Measurements from ENCODE around the gene MRFAP1.
A peak's percentile ranks its signal among the peaks of the same experiment; 100 is the strongest.
"Not testable (repeated sequence)": the region's sequence is repeated elsewhere in the genome, so short reads cannot be mapped to it uniquely, and the experiment has no call there.

MRFAP1 gene

GRCh38 chr4:6641164-6641970 is 882 bp downstream of the MRFAP1 start:
- ATAC-seq = peak; percentile 52 to 56

GRCh38 chr4:6641971-6642320 is 1.5 kb downstream of the MRFAP1 start:
- no peak for ATAC-seq

- ATAC-seq = no peak
These were observed 2.8 kb downstream of the MRFAP1 start for GRCh38 chr4:6643141-6643847.

- ATAC-seq = no peak
These were observed 4.5 kb downstream of the MRFAP1 start for GRCh38 chr4:6644792-6645530.

- ATAC-seq = no peak
These were observed 6.7 kb downstream of the MRFAP1 start for GRCh38 chr4:6647169-6647568.

GRCh38 chr4:6647582-6648230 is 7.2 kb downstream of the MRFAP1 start:
- ATAC-seq = no peak

GRCh38 chr4:6649216-6649615 is 8.7 kb downstream of the MRFAP1 start:
- no peak for ATAC-seq

- not testable (repeated sequence) for ATAC-seq
These were observed 13.7 kb downstream of the MRFAP1 start for GRCh38 chr4:6654211-6654610.

GRCh38 chr4:6655291-6655690 is 14.8 kb downstream of the MRFAP1 start:
- ATAC-seq = not testable (repeated sequence)

GRCh38 chr4:6655924-6656323 is 15.4 kb downstream of the MRFAP1 start:
- ATAC-seq = no peak

- no peak for ATAC-seq
These were observed 17.0 kb downstream of the MRFAP1 start for GRCh38 chr4:6657242-6658208.

GRCh38 chr4:6658209-6658595 is 17.7 kb downstream of the MRFAP1 start:
- ATAC-seq = no peak

- peak; percentile 88 to 89 for ATAC-seq
These were observed 18.2 kb downstream of the MRFAP1 start for GRCh38 chr4:6658597-6659075.

GRCh38 chr4:6659897-6660296 is 19.4 kb downstream of the MRFAP1 start:
- no peak for ATAC-seq

- no peak for ATAC-seq
These were observed 19.9 kb downstream of the MRFAP1 start for GRCh38 chr4:6660430-6660829.

- no peak for ATAC-seq
These were observed 22.1 kb downstream of the MRFAP1 start for GRCh38 chr4:6662591-6662990.

- no peak for ATAC-seq
These were observed 23.3 kb downstream of the MRFAP1 start for GRCh38 chr4:6663596-6664393.

- ATAC-seq = no peak
These were observed 24.8 kb downstream of the MRFAP1 start for GRCh38 chr4:6665320-6665654.

- no peak for ATAC-seq
These were observed 27.9 kb downstream of the MRFAP1 start for GRCh38 chr4:6668391-6668790.

- ATAC-seq = no peak
These were observed 31.2 kb downstream of the MRFAP1 start for GRCh38 chr4:6671648-6672047.

GRCh38 chr4:6672131-6672530 is 31.6 kb downstream of the MRFAP1 start:
- no peak for ATAC-seq
